Loucy (cell line): ENCODE data around the gene CS.

Experiments used
- EZH2phosphoT487 ChIP-seq: fragments of 200-600 bp; IDR thresholded peaks from 2 replicates; pipeline ENCODE4 v1.6.1; 2018; ENCODE audit warnings: antibody characterized with exemption, mild to moderate bottlenecking, moderate library complexity, borderline replicate concordance
- TF ChIP-seq, protein P1 (sequence below): fragments of 200-600 bp; sonication (generic); conservative IDR thresholded peaks from 2 replicates; pipeline ENCODE4 v1.5.1; 2014; ENCODE audit warnings: mild to moderate bottlenecking, antibody characterized with exemption, low read length

DNA sequence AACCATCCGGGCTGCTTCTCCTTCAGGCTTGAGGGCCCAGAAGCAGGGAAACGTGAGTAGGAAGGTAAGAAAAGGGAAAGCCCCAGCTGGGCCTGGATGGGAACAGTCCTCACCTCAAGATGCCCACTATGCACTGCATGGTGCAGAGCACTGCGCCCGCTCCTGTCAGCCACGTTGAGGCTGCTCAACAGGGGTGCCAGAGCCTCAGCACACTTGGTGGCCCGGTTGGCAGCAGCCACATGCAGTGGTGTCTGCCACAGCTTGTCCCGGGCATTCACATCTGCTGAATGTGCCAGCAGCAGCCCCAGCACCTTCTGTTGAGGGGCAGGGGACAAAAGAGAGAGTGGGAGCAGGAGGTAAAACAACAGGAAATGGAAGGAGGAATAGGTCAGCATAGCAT, 44.5 kb downstream of the CS start:
- TF ChIP-seq, protein P1, sequence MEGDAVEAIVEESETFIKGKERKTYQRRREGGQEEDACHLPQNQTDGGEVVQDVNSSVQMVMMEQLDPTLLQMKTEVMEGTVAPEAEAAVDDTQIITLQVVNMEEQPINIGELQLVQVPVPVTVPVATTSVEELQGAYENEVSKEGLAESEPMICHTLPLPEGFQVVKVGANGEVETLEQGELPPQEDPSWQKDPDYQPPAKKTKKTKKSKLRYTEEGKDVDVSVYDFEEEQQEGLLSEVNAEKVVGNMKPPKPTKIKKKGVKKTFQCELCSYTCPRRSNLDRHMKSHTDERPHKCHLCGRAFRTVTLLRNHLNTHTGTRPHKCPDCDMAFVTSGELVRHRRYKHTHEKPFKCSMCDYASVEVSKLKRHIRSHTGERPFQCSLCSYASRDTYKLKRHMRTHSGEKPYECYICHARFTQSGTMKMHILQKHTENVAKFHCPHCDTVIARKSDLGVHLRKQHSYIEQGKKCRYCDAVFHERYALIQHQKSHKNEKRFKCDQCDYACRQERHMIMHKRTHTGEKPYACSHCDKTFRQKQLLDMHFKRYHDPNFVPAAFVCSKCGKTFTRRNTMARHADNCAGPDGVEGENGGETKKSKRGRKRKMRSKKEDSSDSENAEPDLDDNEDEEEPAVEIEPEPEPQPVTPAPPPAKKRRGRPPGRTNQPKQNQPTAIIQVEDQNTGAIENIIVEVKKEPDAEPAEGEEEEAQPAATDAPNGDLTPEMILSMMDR: no peak
- no peak for TF ChIP-seq EZH2phosphoT487
